GM12878 (cell line): ENCODE measurements around the gene RPS16. TPM values are rescaled to one million over a fixed set of nuclear protein-coding genes. Genes with fewer than 3 reads are reported as not detected.

Experiments used
- BRCA1 ChIP-seq: IDR thresholded peaks from 2 replicates; pipeline ENCODE4 v1.6.1; 2011; ENCODE audit warnings: low read depth, low read length, improper control_type of control experiment
- CREM ChIP-seq: IDR thresholded peaks from 2 replicates; pipeline ENCODE4 v1.6.1; 2014; ENCODE audit warnings: antibody characterized with exemption, low read depth
- DPF2 ChIP-seq: fragments of 450-650 bp; IDR thresholded peaks from 2 replicates; pipeline ENCODE4 v1.6.1; 2017; ENCODE audit warnings: mild to moderate bottlenecking
- EZH2 ChIP-seq: IDR thresholded peaks from 2 replicates; pipeline ENCODE4 v1.6.1; 2012; ENCODE audit warnings: low read depth, mild to moderate bottlenecking, control low read depth, inconsistent platforms, low read length, borderline replicate concordance; ENCODE audit not compliant: control insufficient read depth
- GATAD2B ChIP-seq: fragments of 450-650 bp; conservative IDR thresholded peaks from 2 replicates; pipeline ENCODE4 v1.6.1; 2017; ENCODE audit warnings: low read depth, mild to moderate bottlenecking, moderate library complexity
- HDAC2 ChIP-seq: fragments of 200-600 bp; sonication (generic); IDR thresholded peaks from 2 replicates; pipeline ENCODE4 v1.6.1; 2017
- HDGF ChIP-seq: fragments of 450-650 bp; IDR thresholded peaks from 2 replicates; pipeline ENCODE4 v1.6.1; 2016; ENCODE audit warnings: antibody characterized with exemption
- IKZF2 ChIP-seq, 2 experiments: fragments of 450-650 bp; IDR thresholded peaks; 2 replicates each; pipeline ENCODE4 v1.6.1; 2017; ENCODE audit warnings: mild to moderate bottlenecking in 2 of 2, moderate library complexity in 2 of 2
- JUND ChIP-seq: IDR thresholded peaks from 2 replicates; pipeline ENCODE4 v1.6.1; 2012; ENCODE audit warnings: low read depth, mild to moderate bottlenecking, low read length, improper control_type of control experiment, moderate library complexity
- KLF5 ChIP-seq: fragments of 450-650 bp; IDR thresholded peaks from 2 replicates; pipeline ENCODE4 v1.6.1; 2014; ENCODE audit warnings: mild to moderate bottlenecking; ENCODE audit not compliant: partially characterized antibody
- MEF2B ChIP-seq: fragments of 450-650 bp; IDR thresholded peaks from 2 replicates; pipeline ENCODE4 v1.6.1; 2018; ENCODE audit warnings: mild to moderate bottlenecking, moderate library complexity; ENCODE audit not compliant: partially characterized antibody, poor library complexity, severe bottlenecking
- POLR2AphosphoS2 ChIP-seq: IDR thresholded peaks from 2 replicates; pipeline ENCODE4 v1.6.1; 2011; ENCODE audit warnings: low read depth, mild to moderate bottlenecking, low read length, improper control_type of control experiment, moderate library complexity
- RCOR1 ChIP-seq: conservative IDR thresholded peaks from 2 replicates; pipeline ENCODE4 v1.6.1; 2012; ENCODE audit warnings: low read depth, low read length, improper control_type of control experiment
- REST ChIP-seq: IDR thresholded peaks from 2 replicates; pipeline ENCODE4 v1.6.1; 2012; ENCODE audit warnings: mild to moderate bottlenecking, low read depth, low read length
- RUNX3 ChIP-seq: IDR thresholded peaks from 2 replicates; pipeline ENCODE4 v1.6.1; 2012; ENCODE audit warnings: low read length, inconsistent platforms
- SMAD1 ChIP-seq: fragments of 450-650 bp; IDR thresholded peaks from 2 replicates; pipeline ENCODE4 v1.6.1; 2018; ENCODE audit warnings: mild to moderate bottlenecking, low read depth; ENCODE audit not compliant: partially characterized antibody
- SMAD5 ChIP-seq: IDR thresholded peaks from 2 replicates; pipeline ENCODE4 v1.6.1; 2016; ENCODE audit warnings: antibody characterized with exemption, low read depth
- SREBF1 ChIP-seq: IDR thresholded peaks from 2 replicates; pipeline ENCODE4 v1.6.1; 2012; ENCODE audit warnings: mild to moderate bottlenecking, low read length
- STAT3 ChIP-seq: IDR thresholded peaks from 2 replicates; pipeline ENCODE4 v1.6.1; 2011; ENCODE audit warnings: low read depth, low read length, improper control_type of control experiment
- SUPT20H ChIP-seq: IDR thresholded peaks from 2 replicates; pipeline ENCODE4 v1.6.1; 2011; ENCODE audit warnings: low read depth, mild to moderate bottlenecking, low read length, moderate library complexity, borderline replicate concordance; ENCODE audit not compliant: control insufficient read depth
- TCF12 ChIP-seq: IDR thresholded peaks from 2 replicates; pipeline ENCODE4 v1.6.1; 2011; ENCODE audit warnings: low read depth, mild to moderate bottlenecking, low read length
- YBX1 ChIP-seq: fragments of 450-650 bp; IDR thresholded peaks from 2 replicates; pipeline ENCODE4 v1.6.1; 2016; ENCODE audit warnings: antibody characterized with exemption
- YY1 ChIP-seq: IDR thresholded peaks from 2 replicates; pipeline ENCODE4 v1.6.1; 2011; ENCODE audit warnings: low read depth, mild to moderate bottlenecking, low read length
- ZBTB11 ChIP-seq: fragments of 450-650 bp; formaldehyde crosslinking; IDR thresholded peaks from 2 replicates; pipeline ENCODE4 v1.5.0; 2022; ENCODE audit warnings: mild to moderate bottlenecking, missing genetic modification characterization
- ZNF384 ChIP-seq: IDR thresholded peaks from 2 replicates; pipeline ENCODE4 v1.6.1; 2012; ENCODE audit warnings: low read depth, mild to moderate bottlenecking, low read length, improper control_type of control experiment, borderline replicate concordance
- polyA plus RNA-seq, 11 experiments: library from polyadenylated mRNA; depleted of rRNA in 4 of 11; unstranded in 6 of 11; stranded (reverse) in 5 of 11; fragments of >200 nt; fragmentation: Nextera tagmentation in 4 of 11; fragmentation: Illumina TruSeq in 1 of 11; extraction: Ambion mirVana in 4 of 11; extraction: Trizol in 1 of 11; gene quantifications; 1 replicate in 1 of 11; 2 replicates in 10 of 11; pipeline versions ENCODE4 v1.2.1 to v1.2.3, GENCODE V29; 2011 to 2016; ENCODE audit warnings: inconsistent platforms in 2 of 11, missing spikeins in 2 of 11, low read depth in 1 of 11
- total RNA-seq, 4 experiments: library from RNA; depleted of rRNA in 3 of 4; stranded (reverse); fragments of >200 nt in 3 of 4; fragmentation: Illumina TruSeq in 1 of 4; extraction: Trizol in 1 of 4; gene quantifications; 2 replicates each; pipeline versions ENCODE4 v1.2.1 to v1.2.3, GENCODE V29; 2013 to 2021

The RPS16 gene
- total and polyA plus RNA-seq, 10 of the 15 experiments (the other 5 are each of a cell fraction or from before 2014, with no cell fraction given): 148 to 4,810 (median 2,343) TPM

GRCh38 chr19:39411081-39411831 lies 24.5 kb downstream of the RPS16 start (continued):
- TF ChIP-seq REST: no peak
- TF ChIP-seq CREM: no peak
- peak; percentile 51 for TF ChIP-seq SMAD1
- TF ChIP-seq RUNX3: no peak
- no peak for TF ChIP-seq SREBF1
- TF ChIP-seq HDGF: peak; percentile 98
- TF ChIP-seq IKZF2 (IDR thresholded peaks at IDR 0.05): peak; percentile 8 to 35; a peak in 2 of 4 replicates
- no peak for TF ChIP-seq EZH2
- peak; percentile 77; the same call in 1 of the 2 replicates for TF ChIP-seq POLR2AphosphoS2
- no peak for TF ChIP-seq SUPT20H
- no peak for TF ChIP-seq YY1
- TF ChIP-seq BRCA1: no peak
- no peak for TF ChIP-seq YBX1
- TF ChIP-seq DPF2: peak; percentile 46; the same call in 1 of the 2 replicates
- TF ChIP-seq ZBTB11 (CRISPR knock-in tag): no peak
- no peak for TF ChIP-seq SMAD5
- TF ChIP-seq RCOR1: no peak
- TF ChIP-seq STAT3: no peak
- TF ChIP-seq HDAC2: no peak
- no peak; the same call in 1 of the 2 replicates for TF ChIP-seq GATAD2B
- no peak for TF ChIP-seq JUND
- TF ChIP-seq MEF2B: no peak
- TF ChIP-seq ZNF384: no peak
- TF ChIP-seq KLF5: no peak
- no peak for TF ChIP-seq TCF12
